CD4-positive, alpha-beta T cell treated with Interleukin-6 at 100 ng/mL for 8 hours (primary cell): ENCODE measurements around the gene FHL2.

Source experiments
- DNase-seq: peaks from one replicate; pipeline ENCODE4 v3.0.0-alpha.2; 2020; ENCODE audit warnings: mixed read lengths, low spot score

Gene FHL2

GRCh38 chr2:105378276-105378840 is 20.5 kb downstream of the FHL2 start:
- DNase-seq, result no peak

GRCh38 chr2:105377871-105378270 is 21.0 kb downstream of the FHL2 start:
- no peak for DNase-seq

- no peak for DNase-seq
Observed at GRCh38 chr2:105376789-105377240, 22.0 kb downstream of the FHL2 start.

- no peak for DNase-seq
Observed at GRCh38 chr2:105376010-105376409, 22.8 kb downstream of the FHL2 start.

GRCh38 chr2:105375001-105375561 is 23.8 kb downstream of the FHL2 start:
- no peak for DNase-seq

GRCh38 chr2:105373895-105374401 is 24.9 kb downstream of the FHL2 start:
- DNase-seq, result peak; percentile 25

- DNase-seq, result no peak
Observed at GRCh38 chr2:105373344-105373781, 25.5 kb downstream of the FHL2 start.

GRCh38 chr2:105371810-105372209 is 27.0 kb downstream of the FHL2 start:
- no peak for DNase-seq

- DNase-seq, result no peak
Observed at GRCh38 chr2:105371156-105371555, 27.7 kb downstream of the FHL2 start.

- peak; percentile 85 for DNase-seq
Observed at GRCh38 chr2:105369777-105370690, 28.8 kb downstream of the FHL2 start.

GRCh38 chr2:105368759-105369408 is 30.0 kb downstream of the FHL2 start:
- DNase-seq, result no peak

GRCh38 chr2:105365206-105365605 is 33.6 kb downstream of the FHL2 start:
- no peak for DNase-seq

- DNase-seq, result no peak
Observed at GRCh38 chr2:105364436-105365139, 34.3 kb downstream of the FHL2 start.

GRCh38 chr2:105362862-105363591 is 35.8 kb downstream of the FHL2 start:
- no peak for DNase-seq

- peak; percentile 54 for DNase-seq
Observed at GRCh38 chr2:105361102-105361889, 37.6 kb downstream of the FHL2 start.

- no peak for DNase-seq
Observed at GRCh38 chr2:105358593-105358992, 40.3 kb downstream of the FHL2 start.

GRCh38 chr2:105357122-105357521 is 41.7 kb downstream of the FHL2 start:
- no peak for DNase-seq

- no peak for DNase-seq
Observed at GRCh38 chr2:105344704-105345345, 54.0 kb downstream of the FHL2 start.

- DNase-seq, result no peak
Observed at GRCh38 chr2:105339414-105339813, 59.4 kb downstream of the FHL2 start.

GRCh38 chr2:105338020-105338385 is 60.8 kb downstream of the FHL2 start:
- DNase-seq, result no peak
